HCT116 (cell line): ENCODE results near the gene CDH16. TPM values are rescaled to one million over a fixed set of nuclear protein-coding genes. Genes with fewer than 3 reads are reported as not detected.

Experiments
- ATAC-seq: fragments of 200-7000 bp; cut with Tn5 transposase; 2 replicates; pipeline ENCODE4 v1.9.1; 2020; ENCODE audit warnings: mild to moderate bottlenecking, moderate library complexity
- BruUV-seq: library from RNA; stranded (reverse); fragments of 400-500 nt; replicated peaks from 2 replicates; lab custom pipeline; 2021; lab: Mats Ljungman, UMichigan
- CTCF ChIA-PET: fragments of 300-600 bp; sonication (Branson Sonifier 250); formaldehyde crosslinking; loops from one replicate; lab custom pipeline; 2021; ENCODE audit warnings: antibody characterized with exemption; lab: Charles Lee
- POLR2A ChIA-PET: fragments of 300-600, 350-600 bp; sonication (Branson Sonifier 250); formaldehyde crosslinking; loops from one replicate; lab custom pipeline; 2021; ENCODE audit warnings: antibody characterized with exemption; lab: Charles Lee
- RAD21 ChIA-PET, 2 experiments: fragments of 300-600 bp; sonication (Branson Sonifier 250); formaldehyde crosslinking; loops; one replicate each; lab custom pipeline; 2023; ENCODE audit warnings: low total read pairs in 2 of 2; ENCODE audit not compliant: uncharacterized antibody in 2 of 2, unreplicated experiment in 2 of 2, low non-redundant PET in 1 of 2; lab: Charles Lee
- DNase-seq: peaks from one replicate; pipeline ENCODE4 v3.0.0-alpha.2; 2010; ENCODE audit warnings: low read depth, low spot score
- H2AFZ ChIP-seq: fragments of 200-600 bp; shearing (Covaris generic), sonication (generic); 2 replicates; pipeline ENCODE4 v1.6.1; 2017; ENCODE audit warnings: low read depth, mixed run types, mixed read lengths, antibody characterized with exemption, low read length; ENCODE audit not compliant: poor library complexity, severe bottlenecking
- H3K27ac ChIP-seq: 2 replicates; pipeline ENCODE4 v1.5.1; 2012; ENCODE audit warnings: low read depth, low read length
- H3K27me3 ChIP-seq: fragments of 200-600 bp; sonication (generic); 2 replicates; pipeline ENCODE4 v1.6.1; 2016; ENCODE audit warnings: mixed run types, low read length, mixed read lengths; ENCODE audit not compliant: insufficient read depth
- H3K36me3 ChIP-seq, 2 experiments: fragments of 200-500 bp in 1 of 2; fragments of 200-600 bp in 1 of 2; sonication (Bioruptor generic) in 1 of 2; sonication (generic) in 1 of 2; 2 replicates each; pipeline versions ENCODE4 v1.5.1 to v1.6.1; 2014 to 2016; ENCODE audit warnings: low read length in 2 of 2, inconsistent platforms in 1 of 2, mixed read lengths in 1 of 2, mixed run types in 1 of 2; ENCODE audit not compliant: insufficient read depth in 2 of 2, control insufficient read depth in 1 of 2
- H3K4me1 ChIP-seq, 2 experiments: fragments of 200-600 bp in 1 of 2; sonication (generic) in 1 of 2; 2 replicates each; pipeline versions ENCODE4 v1.5.1 to v1.6.1; 2012 to 2017; ENCODE audit warnings: low read length in 2 of 2, inconsistent platforms in 1 of 2, mild to moderate bottlenecking in 1 of 2, mixed read lengths in 1 of 2, mixed run types in 1 of 2, moderate library complexity in 1 of 2; ENCODE audit not compliant: insufficient read depth in 2 of 2, control insufficient read depth in 1 of 2
- H3K4me2 ChIP-seq: fragments of 200-600 bp; sonication (generic); 2 replicates; pipeline ENCODE4 v1.6.1; 2017; ENCODE audit warnings: mixed run types, low read length, mixed read lengths
- H3K4me3 ChIP-seq, 2 experiments: fragments of 200-600 bp in 1 of 2; sonication (generic) in 1 of 2; replicated peaks in 1 of 2; 2 replicates each; pipeline ENCODE4 v1.5.1; 2011 to 2016; ENCODE audit warnings: low read length in 2 of 2, control low read depth in 1 of 2, low read depth in 1 of 2, mild to moderate bottlenecking in 1 of 2, mixed read lengths in 1 of 2, mixed run types in 1 of 2
- H3K79me2 ChIP-seq: fragments of 200-600 bp; sonication (generic); 2 replicates; pipeline ENCODE4 v1.6.1; 2017; ENCODE audit warnings: mild to moderate bottlenecking, mixed run types, low read length, moderate library complexity, mixed read lengths; ENCODE audit not compliant: insufficient read depth
- H3K9ac ChIP-seq: fragments of 200-600 bp; sonication (generic); 2 replicates; pipeline ENCODE4 v1.6.1; 2016; ENCODE audit warnings: low read length, mixed read lengths
- H3K9me2 ChIP-seq: fragments of 200-600 bp; sonication (generic), shearing (Covaris generic); 2 replicates; pipeline ENCODE4 v1.6.1; 2017; ENCODE audit warnings: mixed run types, mild to moderate bottlenecking, moderate library complexity; ENCODE audit not compliant: insufficient read depth
- H3K9me3 ChIP-seq, 2 experiments: fragments of 200-500 bp in 1 of 2; fragments of 200-600 bp in 1 of 2; sonication (Bioruptor generic) in 1 of 2; sonication (generic) in 1 of 2; 2 replicates each; pipeline ENCODE4 v1.6.1; 2014 to 2017; ENCODE audit warnings: low read length in 2 of 2, mixed read lengths in 2 of 2, inconsistent platforms in 1 of 2, low read depth in 1 of 2, mild to moderate bottlenecking in 1 of 2, mixed run types in 1 of 2, moderate library complexity in 1 of 2; ENCODE audit not compliant: control insufficient read depth in 1 of 2, insufficient read depth in 1 of 2
- H4K20me1 ChIP-seq: fragments of 200-600 bp; sonication (generic), shearing (Covaris generic); 2 replicates; pipeline ENCODE4 v1.6.1; 2017; ENCODE audit warnings: mixed run types, mild to moderate bottlenecking, moderate library complexity; ENCODE audit not compliant: insufficient read depth
- CBX3 ChIP-seq: IDR thresholded peaks from 2 replicates; pipeline ENCODE4 v1.6.1; 2012; ENCODE audit warnings: low read depth
- CTCF ChIP-seq, 3 experiments: fragments of 200-600 bp in 1 of 3; sonication (generic) in 1 of 3; IDR thresholded peaks in 2 of 3; conservative IDR thresholded peaks in 1 of 3; 2 replicates each; pipeline ENCODE4 v1.5.1; 2012 to 2017; ENCODE audit warnings: low read depth in 2 of 3, low read length in 2 of 3, antibody characterized with exemption in 1 of 3, borderline replicate concordance in 1 of 3, control low read depth in 1 of 3, mild to moderate bottlenecking in 1 of 3, mixed read lengths in 1 of 3, mixed run types in 1 of 3, moderate library complexity in 1 of 3; ENCODE audit not compliant: insufficient read depth in 1 of 3
- EGR1 ChIP-seq: IDR thresholded peaks from 2 replicates; pipeline ENCODE4 v1.6.1; 2012; ENCODE audit warnings: low read depth
- ELF1 ChIP-seq: IDR thresholded peaks from 2 replicates; pipeline ENCODE4 v1.6.1; 2012; ENCODE audit warnings: low read depth, borderline replicate concordance
- EZH2 ChIP-seq: fragments of 200-600 bp; sonication (generic); IDR thresholded peaks from 2 replicates; pipeline ENCODE4 v1.6.1; 2017; ENCODE audit warnings: antibody characterized with exemption, mixed run types
- EZH2phosphoT487 ChIP-seq: fragments of 200-600 bp; IDR thresholded peaks from 2 replicates; pipeline ENCODE4 v1.6.1; 2018; ENCODE audit warnings: antibody characterized with exemption, borderline replicate concordance
- FOSL1 ChIP-seq: IDR thresholded peaks from 2 replicates; pipeline ENCODE4 v1.6.1; 2012; ENCODE audit warnings: low read depth
- JUND ChIP-seq: IDR thresholded peaks from 2 replicates; pipeline ENCODE4 v1.6.1; 2012
- MAX ChIP-seq: IDR thresholded peaks from 2 replicates; pipeline ENCODE4 v1.6.1; 2012
- POLR2A ChIP-seq: IDR thresholded peaks from 2 replicates; pipeline ENCODE4 v1.7.0; 2011; ENCODE audit warnings: borderline replicate concordance; ENCODE audit not compliant: insufficient read depth, insufficient read length; ENCODE audit errors: extremely low read depth
- POLR2AphosphoS5 ChIP-seq: IDR thresholded peaks from 2 replicates; pipeline ENCODE4 v1.6.1; 2011; ENCODE audit warnings: mild to moderate bottlenecking, low read depth, low read length, moderate library complexity
- REST ChIP-seq: IDR thresholded peaks from 2 replicates; pipeline ENCODE4 v1.6.1; 2012; ENCODE audit warnings: low read depth
- SIN3A ChIP-seq: IDR thresholded peaks from 2 replicates; pipeline ENCODE4 v1.6.1; 2012; ENCODE audit warnings: low read depth
- SP1 ChIP-seq: IDR thresholded peaks from 2 replicates; pipeline ENCODE4 v1.6.1; 2012; ENCODE audit warnings: low read depth
- SRF ChIP-seq: IDR thresholded peaks from 2 replicates; pipeline ENCODE4 v1.6.1; 2012; ENCODE audit warnings: low read depth
- YY1 ChIP-seq: IDR thresholded peaks from 2 replicates; pipeline ENCODE4 v1.6.1; 2011; ENCODE audit warnings: low read length, low read depth, moderate library complexity, mild to moderate bottlenecking; ENCODE audit not compliant: insufficient replicate concordance; ENCODE audit errors: extremely low read depth
- ZBTB33 ChIP-seq: IDR thresholded peaks from 2 replicates; pipeline ENCODE4 v1.6.1; 2011; ENCODE audit warnings: mild to moderate bottlenecking, low read length, moderate library complexity; ENCODE audit not compliant: insufficient replicate concordance; ENCODE audit errors: extremely low read depth
- ZFX ChIP-seq: fragments of 450-650 bp; IDR thresholded peaks from 2 replicates; pipeline ENCODE4 v1.6.1; 2017
- ZNF274 ChIP-seq: fragments of 200-500 bp; sonication (Bioruptor generic); IDR thresholded peaks from 2 replicates; pipeline ENCODE4 v1.6.1; 2014; ENCODE audit warnings: mild to moderate bottlenecking, low read depth, low read length, inconsistent platforms
- intact Hi-C: fragments of 100-400 bp; cut with micrococcal nuclease; formaldehyde crosslinking; loops from 2 replicates; pipeline ENCODE4 v1.10.0; 2022
- total RNA-seq: library from RNA; stranded (reverse); gene quantifications from one replicate; pipeline ENCODE4 v1.2.1, GENCODE V29; 2021; ENCODE audit not compliant: unreplicated experiment

The CDH16 gene
- total RNA-seq, 1 experiment from 2014 or later: not detected

- POLR2A ChIA-PET: no interaction called here
- CTCF ChIA-PET: interaction anchor here (0.5 to 1.2 kb wide), 4 partner anchors 17 to 224 kb away, joined by 3 to 4 read pairs (median 3); partner anchors contain the start of gene CES3
These were observed 25.4 kb upstream of the CDH16 start for GRCh38 chr16:66944054-66944441.

More at GRCh38 chr16:66944054-66944441, 25.4 kb upstream of the CDH16 start:
- H3K79me2 ChIP-seq: peaks cover 4% of the 10 kb centered on the region; the same call in 1 of the 2 replicates
- no peaks in the 10 kb centered on the region for H3K9me2 ChIP-seq
- ATAC-seq (no peak), DNase-seq (no peak)
- no TSS peak for BruUV-seq
- peaks cover 0 to 6% of the 10 kb centered on the region in 2 experiments; a peak in 2 of 4 replicates for H3K4me1 ChIP-seq
- H3K9ac ChIP-seq: no peak overlapping the region
- H3K4me3 ChIP-seq: no peak overlapping the region
- TF ChIP-seq SP1: no peak
- TF ChIP-seq POLR2AphosphoS5: no peak
- TF ChIP-seq EGR1: no peak
- TF ChIP-seq ZBTB33: no peak
- no peak for TF ChIP-seq EZH2phosphoT487
- no peak for TF ChIP-seq YY1
- no peak for TF ChIP-seq SRF
- no peak for TF ChIP-seq JUND
- no peak for TF ChIP-seq ELF1
- no peak for TF ChIP-seq CTCF (IDR thresholded peaks at IDR 0.05 in 2 of 3, conservative IDR thresholded peaks at IDR 0.05 in 1 of 3; ENCODE audit: borderline replicate concordance in 1 of 3, insufficient read depth in 1 of 3, low read depth in 2 of 3, low read length in 2 of 3)
- TF ChIP-seq MAX: no peak
- TF ChIP-seq ZNF274: no peak
- TF ChIP-seq POLR2A: no peak
- no peak for TF ChIP-seq FOSL1
- no peak for TF ChIP-seq SIN3A
- TF ChIP-seq ZFX: no peak
- TF ChIP-seq REST: no peak
- no peak for TF ChIP-seq CBX3
- TF ChIP-seq EZH2: no peak
- no peak overlapping the region for H2AFZ ChIP-seq
- H3K4me2 ChIP-seq: no peak overlapping the region
- H3K27me3 ChIP-seq: no peaks in the 10 kb centered on the region
- no peak overlapping the region for H3K27ac ChIP-seq
- peaks cover 22 to 24% of the 10 kb centered on the region in 2 experiments; a peak in 3 of 4 replicates for H3K36me3 ChIP-seq
- H3K9me3 ChIP-seq: no peaks in the 10 kb centered on the region
- RAD21 ChIA-PET: no interaction called here
- H4K20me1 ChIP-seq: no peaks in the 10 kb centered on the region
- intact Hi-C loops: no loop called here
